ENCODE data around the gene EFTUD2.

The EFTUD2 gene

DNA sequence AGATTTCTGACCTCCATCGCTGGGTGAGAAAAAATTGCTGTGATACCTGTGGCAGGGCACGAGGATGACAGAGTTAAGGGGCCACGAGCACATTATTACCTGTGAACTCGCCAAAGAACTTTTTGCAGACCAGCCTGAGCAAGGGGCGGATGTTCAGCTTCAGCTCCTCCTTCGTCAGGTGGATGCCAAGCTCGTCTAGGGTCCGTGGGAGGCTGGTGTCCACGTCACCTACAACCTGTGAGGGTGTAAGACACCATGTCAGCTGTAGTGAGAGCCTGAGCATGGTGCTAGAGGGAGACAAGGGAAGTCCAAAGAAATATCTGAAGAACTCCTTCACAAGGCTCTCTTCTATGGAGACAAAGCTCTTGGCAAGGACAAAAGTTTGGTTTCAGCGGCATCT is 34.4 kb downstream of the EFTUD2 start:
- Histone ChIP-seq H3K4me1 (no peaks in the 10 kb centered on the region), H3K9me3 (no peaks in the 10 kb centered on the region), H3K4me3 (ENCODE audit: low read depth, low read length) (no peak overlapping the region), H3K27me3 (no peaks in the 10 kb centered on the region), H3K36me3 (peaks cover 85% of the 10 kb centered on the region)
- no peak for DNase-seq
- TF ChIP-seq, protein P1, sequence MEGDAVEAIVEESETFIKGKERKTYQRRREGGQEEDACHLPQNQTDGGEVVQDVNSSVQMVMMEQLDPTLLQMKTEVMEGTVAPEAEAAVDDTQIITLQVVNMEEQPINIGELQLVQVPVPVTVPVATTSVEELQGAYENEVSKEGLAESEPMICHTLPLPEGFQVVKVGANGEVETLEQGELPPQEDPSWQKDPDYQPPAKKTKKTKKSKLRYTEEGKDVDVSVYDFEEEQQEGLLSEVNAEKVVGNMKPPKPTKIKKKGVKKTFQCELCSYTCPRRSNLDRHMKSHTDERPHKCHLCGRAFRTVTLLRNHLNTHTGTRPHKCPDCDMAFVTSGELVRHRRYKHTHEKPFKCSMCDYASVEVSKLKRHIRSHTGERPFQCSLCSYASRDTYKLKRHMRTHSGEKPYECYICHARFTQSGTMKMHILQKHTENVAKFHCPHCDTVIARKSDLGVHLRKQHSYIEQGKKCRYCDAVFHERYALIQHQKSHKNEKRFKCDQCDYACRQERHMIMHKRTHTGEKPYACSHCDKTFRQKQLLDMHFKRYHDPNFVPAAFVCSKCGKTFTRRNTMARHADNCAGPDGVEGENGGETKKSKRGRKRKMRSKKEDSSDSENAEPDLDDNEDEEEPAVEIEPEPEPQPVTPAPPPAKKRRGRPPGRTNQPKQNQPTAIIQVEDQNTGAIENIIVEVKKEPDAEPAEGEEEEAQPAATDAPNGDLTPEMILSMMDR (IDR thresholded peaks at IDR 0.05; ENCODE audit: low read depth, low read length): no peak

- no peak overlapping the region for H3K4me3 ChIP-seq (ENCODE audit: low read depth, low read length)
- peaks cover 85% of the 10 kb centered on the region for H3K36me3 ChIP-seq
- H3K27me3 ChIP-seq: no peaks in the 10 kb centered on the region
- no peak for DNase-seq
- no peaks in the 10 kb centered on the region for H3K9me3 ChIP-seq
- H3K4me1 ChIP-seq: no peaks in the 10 kb centered on the region
- TF ChIP-seq, protein P1 (IDR thresholded peaks at IDR 0.05; ENCODE audit: low read depth, low read length): no peak
Observed at GRCh38 chr17:44863061-44863918, 36.0 kb downstream of the EFTUD2 start.

DNA sequence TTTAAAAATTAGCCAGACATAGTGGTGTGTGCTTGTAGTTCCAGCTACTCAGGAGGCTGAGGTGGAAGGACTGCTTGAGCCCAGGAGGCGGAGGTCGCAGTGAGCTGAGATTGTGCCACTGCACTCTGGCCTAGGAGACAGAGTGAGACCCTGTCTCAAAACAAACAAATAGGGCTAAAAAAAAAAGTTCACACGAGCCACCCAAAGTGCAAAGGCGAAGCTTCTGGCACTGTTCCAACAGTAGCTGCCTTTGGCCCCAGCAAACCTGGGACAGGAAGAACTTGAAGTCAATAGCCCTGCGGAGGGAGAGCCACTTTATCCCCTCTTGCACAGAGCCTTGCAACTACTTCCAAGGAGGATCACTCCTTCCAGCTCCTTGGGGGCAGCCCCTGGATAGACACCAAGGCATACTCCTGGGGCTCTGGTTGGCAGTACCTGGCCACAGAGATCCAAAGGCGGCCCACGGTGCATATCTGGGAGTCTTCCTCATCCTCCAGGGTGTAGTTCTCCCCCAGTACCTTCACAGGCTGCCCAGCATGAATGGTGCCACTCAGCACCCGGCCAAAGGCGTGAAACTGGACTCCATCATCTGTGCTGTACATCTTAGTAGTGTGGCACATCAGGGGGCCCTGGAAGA is 36.8 kb downstream of the EFTUD2 start:
- DNase-seq: no peak
- H3K27me3 ChIP-seq: no peaks in the 10 kb centered on the region
- TF ChIP-seq, protein P1 (IDR thresholded peaks at IDR 0.05; ENCODE audit: low read depth, low read length): no peak
- H3K4me3 ChIP-seq (ENCODE audit: low read depth, low read length): no peak overlapping the region
- no peaks in the 10 kb centered on the region for H3K9me3 ChIP-seq
- H3K4me1 ChIP-seq: no peaks in the 10 kb centered on the region
- H3K36me3 ChIP-seq: peaks cover 83% of the 10 kb centered on the region

DNA sequence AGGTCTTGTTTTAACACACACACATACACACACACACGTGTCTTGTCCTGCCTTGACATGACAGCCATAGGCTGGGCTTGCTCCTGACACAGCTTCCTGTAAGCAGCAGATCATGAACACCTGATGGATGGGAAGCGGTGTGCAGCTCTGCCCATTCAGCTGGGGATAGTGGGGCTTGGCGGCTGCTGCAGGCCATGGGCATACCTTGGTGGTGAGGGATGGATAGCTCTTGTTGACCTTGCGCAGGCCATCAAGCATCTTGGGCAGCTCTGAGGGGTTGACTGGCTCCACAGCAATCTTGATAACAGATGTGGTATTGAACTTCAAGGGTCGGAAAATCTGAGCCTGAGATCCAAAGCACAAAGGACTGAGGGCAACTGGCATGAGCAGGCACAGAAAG is 39.5 kb downstream of the EFTUD2 start:
- H3K4me1 ChIP-seq: no peaks in the 10 kb centered on the region
- no peak for DNase-seq
- TF ChIP-seq, protein P1 (IDR thresholded peaks at IDR 0.05; ENCODE audit: low read depth, low read length): no peak
- H3K27me3 ChIP-seq: no peaks in the 10 kb centered on the region
- H3K4me3 ChIP-seq (ENCODE audit: low read depth, low read length): no peak overlapping the region
- no peaks in the 10 kb centered on the region for H3K9me3 ChIP-seq
- H3K36me3 ChIP-seq: peaks cover 86% of the 10 kb centered on the region

DNA sequence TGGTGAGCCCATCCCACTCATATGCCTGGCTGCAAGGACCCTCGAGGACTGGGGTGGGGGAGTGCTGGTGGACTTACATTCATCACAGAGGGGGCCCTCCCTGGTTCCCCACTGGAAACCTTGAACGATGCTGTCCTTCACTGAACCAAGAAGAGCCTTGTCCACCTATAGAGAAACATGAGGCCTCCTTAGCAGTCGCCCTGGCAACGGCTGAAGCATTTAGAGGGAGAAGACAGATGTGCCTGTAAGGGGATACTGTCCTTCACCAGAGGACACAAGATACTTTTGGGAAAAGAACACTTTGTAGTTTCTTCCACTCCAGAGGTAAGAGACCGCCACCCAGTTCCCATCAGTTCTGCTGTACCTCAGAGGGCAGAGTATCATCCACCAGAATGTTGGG is 45.1 kb downstream of the EFTUD2 start:
- TF ChIP-seq, protein P1 (IDR thresholded peaks at IDR 0.05; ENCODE audit: low read depth, low read length): no peak
- H3K9me3 ChIP-seq: no peaks in the 10 kb centered on the region
- H3K4me1 ChIP-seq: peaks cover 16% of the 10 kb centered on the region
- no peaks in the 10 kb centered on the region for H3K27me3 ChIP-seq
- DNase-seq: no peak
- no peak overlapping the region for H3K4me3 ChIP-seq (ENCODE audit: low read depth, low read length)
- H3K36me3 ChIP-seq: peaks cover 85% of the 10 kb centered on the region

- H3K36me3 ChIP-seq: peaks cover 56% of the 10 kb centered on the region
- H3K4me1 ChIP-seq: peaks cover 19% of the 10 kb centered on the region
- DNase-seq: peak; percentile 60
- H3K27me3 ChIP-seq: no peaks in the 10 kb centered on the region
- no peaks in the 10 kb centered on the region for H3K9me3 ChIP-seq
- TF ChIP-seq, protein P1 (IDR thresholded peaks at IDR 0.05; ENCODE audit: low read depth, low read length): no peak
- H3K4me3 ChIP-seq (ENCODE audit: low read depth, low read length): no peak overlapping the region
Observed at GRCh38 chr17:44850612-44851011, 48.6 kb downstream of the EFTUD2 start.

All from BE2C (cell line).